Activated T-cell treated with anti-CD3 and anti-CD28 coated beads for 24 hours (primary cell): Measurements from ENCODE around the gene GDAP1L1.

Experiments
- DNase-seq: peaks from one replicate; pipeline ENCODE4 v3.0.0-alpha.2; 2020; ENCODE audit warnings: low read depth

GDAP1L1 gene

GRCh38 chr20:44247131-44247571 lies at the start of gene GDAP1L1:
TSS of gene GDAP1L1 (plus strand) at chr20:44247308. CDS start at chr20:44247335, 27 bp downstream.
- no peak for DNase-seq

GRCh38 chr20:44198872-44199271 lies 48.2 kb upstream of the GDAP1L1 start:
- DNase-seq: no peak

GRCh38 chr20:44199877-44200276 lies 47.2 kb upstream of the GDAP1L1 start:
- DNase-seq: no peak

- DNase-seq: no peak
Measured at GRCh38 chr20:44200371-44200770, 46.7 kb upstream of the GDAP1L1 start.

- DNase-seq: no peak
Measured at GRCh38 chr20:44200983-44201382, 46.1 kb upstream of the GDAP1L1 start.

DNA sequence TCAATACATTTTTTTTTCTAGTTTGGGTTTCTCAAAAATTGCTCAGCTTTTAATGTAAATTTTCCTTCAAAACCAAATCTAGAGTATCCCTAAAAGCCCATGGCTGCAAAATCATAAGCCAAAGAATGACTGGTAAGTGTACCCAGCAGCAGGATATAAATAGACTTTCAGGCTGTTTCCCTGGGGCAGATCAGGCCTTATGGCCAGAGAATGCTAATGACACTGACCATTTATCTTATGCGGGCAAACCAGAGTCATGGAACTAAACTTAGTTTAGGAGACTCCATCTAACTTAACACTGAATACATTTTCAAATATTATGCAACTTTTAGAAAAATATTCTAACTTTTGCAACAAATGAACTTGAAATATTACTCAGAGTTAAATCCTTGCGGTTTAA lies 43.9 kb upstream of the GDAP1L1 start:
- no peak for DNase-seq

DNA sequence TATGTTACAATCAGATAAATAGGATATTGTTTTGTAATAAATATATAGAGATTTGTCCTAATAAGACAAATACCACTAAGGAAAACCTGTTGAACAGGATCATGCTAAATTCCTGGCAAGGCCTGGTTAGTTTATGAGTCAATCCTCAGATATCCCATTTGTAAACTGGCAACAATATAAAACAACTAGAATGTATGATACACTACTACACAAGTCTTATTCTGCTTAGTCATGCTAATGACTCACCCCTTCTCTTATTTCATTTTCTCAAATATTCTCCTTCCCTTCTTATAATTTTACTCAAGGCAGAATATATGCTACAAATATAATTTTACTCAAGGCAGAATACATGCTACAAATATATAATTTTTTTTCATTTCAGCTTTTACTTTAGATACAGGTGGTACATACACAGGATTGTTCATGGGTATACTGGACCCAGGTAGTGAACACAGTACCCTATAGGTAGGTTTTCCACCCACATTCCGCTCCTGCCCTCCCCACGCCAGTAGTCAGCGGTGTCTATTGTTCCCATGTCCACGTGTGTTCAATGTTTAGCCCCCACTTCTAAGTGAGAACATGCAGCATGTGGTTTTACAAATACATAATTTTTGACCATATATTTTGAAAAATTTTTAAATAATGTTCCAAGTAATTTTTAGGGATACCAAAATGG lies 42.8 kb upstream of the GDAP1L1 start:
- DNase-seq: no peak

- no peak for DNase-seq
Measured at GRCh38 chr20:44204832-44205215, 42.3 kb upstream of the GDAP1L1 start.

DNA sequence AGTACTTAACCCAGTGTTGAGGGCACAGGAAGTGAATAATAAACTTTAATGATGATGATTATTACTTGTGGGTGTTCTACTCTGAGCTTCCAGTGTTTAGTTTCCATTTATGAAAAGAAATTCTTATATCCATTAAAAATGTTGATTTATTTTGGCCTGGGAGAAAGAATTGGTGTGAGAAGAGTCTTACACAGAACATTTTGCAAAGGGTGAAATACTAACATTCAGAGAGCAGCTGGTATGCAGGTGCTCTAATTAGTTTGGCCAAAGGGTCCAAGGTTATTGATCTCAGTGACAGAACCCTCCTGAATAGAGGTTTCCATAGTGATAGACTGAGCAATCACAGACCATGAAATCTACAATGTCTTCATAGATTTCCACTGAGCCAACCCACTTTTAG lies 41.0 kb upstream of the GDAP1L1 start:
- DNase-seq: no peak

- DNase-seq: no peak
Measured at GRCh38 chr20:44207126-44207723, 39.9 kb upstream of the GDAP1L1 start.

DNA sequence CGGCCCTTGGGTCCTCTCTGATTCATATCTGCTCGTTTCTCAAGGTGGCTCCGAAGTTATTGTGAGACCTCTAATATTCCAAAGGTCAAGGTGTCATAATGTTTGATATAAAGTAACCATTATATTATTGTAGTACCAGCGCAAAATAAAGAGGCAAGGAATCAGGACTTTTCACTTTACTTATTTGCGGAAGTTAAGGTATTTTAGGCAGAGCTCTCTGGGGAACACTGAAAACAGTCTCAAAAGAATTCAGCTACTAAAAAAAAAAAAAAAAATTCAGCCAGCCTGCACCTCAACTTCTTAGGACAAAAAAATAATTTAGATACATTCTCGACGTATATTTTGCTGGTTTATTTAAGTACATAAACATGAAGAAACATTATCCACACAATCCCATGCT lies 38.9 kb upstream of the GDAP1L1 start:
- no peak for DNase-seq

DNA sequence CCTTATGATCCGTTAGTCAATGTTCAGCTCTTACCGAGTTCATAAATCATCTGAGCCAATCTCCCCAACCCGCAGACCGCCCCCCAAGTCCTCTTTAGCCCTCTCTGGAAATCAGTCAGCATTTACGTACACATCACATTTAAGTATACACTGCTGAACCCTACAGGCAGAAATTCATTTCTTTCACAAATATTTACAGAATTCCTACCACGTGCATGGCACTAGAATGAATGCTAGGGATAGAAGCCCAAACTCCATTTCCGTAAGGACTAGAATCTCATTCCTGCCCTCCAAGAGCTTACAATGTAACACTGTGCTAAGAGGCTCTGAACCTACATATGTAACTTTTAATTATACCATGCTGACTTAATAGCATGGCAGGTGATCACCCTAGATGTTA lies 38.3 kb upstream of the GDAP1L1 start:
- no peak for DNase-seq

DNA sequence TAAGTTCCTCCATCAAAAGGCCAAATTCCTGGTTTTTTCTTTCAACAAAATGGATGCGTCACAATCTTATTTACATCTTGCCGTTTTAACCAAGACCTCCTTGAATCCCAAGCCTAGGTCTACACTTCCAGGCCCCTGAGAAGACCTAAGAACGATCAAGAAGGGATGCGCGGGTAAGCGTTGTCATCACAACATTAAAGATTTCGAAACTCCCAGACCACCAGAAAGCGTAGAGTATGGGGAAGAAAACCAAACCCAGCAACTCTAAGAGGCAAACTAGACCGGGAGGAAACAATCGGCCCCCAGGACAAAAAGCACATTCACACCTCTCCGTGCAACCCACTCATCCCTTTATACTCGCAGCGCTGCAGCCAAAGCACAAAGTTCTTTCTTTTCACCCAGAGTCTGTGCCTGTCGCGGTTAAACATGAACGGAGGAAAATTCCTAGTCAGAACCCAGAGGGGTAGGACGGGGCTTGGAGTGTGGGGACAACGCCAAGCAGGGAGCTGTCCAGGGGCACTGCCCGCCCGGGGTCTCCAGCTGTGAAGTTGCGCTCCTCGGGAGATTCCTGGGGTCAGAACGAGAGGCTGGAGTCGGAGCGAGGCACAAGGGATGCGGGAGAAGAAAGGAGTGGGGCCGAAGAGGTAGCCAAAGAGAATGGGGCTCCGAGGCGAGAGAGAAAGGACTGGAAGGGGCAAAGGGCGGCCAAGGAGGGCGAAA lies 37.3 kb upstream of the GDAP1L1 start:
- DNase-seq: no peak

GRCh38 chr20:44210406-44211176 lies 36.5 kb upstream of the GDAP1L1 start, which contains the start of gene OSER1:
TSS of gene OSER1 (minus strand) at chr20:44210771. CDS start at chr20:44206957, 3,814 bp downstream.
- peak; percentile 97 for DNase-seq

GRCh38 chr20:44211177-44212039 lies 35.7 kb upstream of the GDAP1L1 start:
- no peak for DNase-seq

GRCh38 chr20:44212792-44213191 lies 34.3 kb upstream of the GDAP1L1 start:
- no peak for DNase-seq

GRCh38 chr20:44215125-44215524 lies 32.0 kb upstream of the GDAP1L1 start:
- peak; percentile 66 for DNase-seq

GRCh38 chr20:44217342-44218092 lies 29.6 kb upstream of the GDAP1L1 start:
- DNase-seq: peak; percentile 60

GRCh38 chr20:44218446-44218845 lies 28.7 kb upstream of the GDAP1L1 start:
- no peak for DNase-seq

- no peak for DNase-seq
Measured at GRCh38 chr20:44219170-44219730, 27.9 kb upstream of the GDAP1L1 start.
